ENCODE results near the gene NRN1L.

GRCh38 chr16:67837811-67838210 lies 46.9 kb upstream of the NRN1L start:
- TF ChIP-seq SUZ12 (IDR thresholded peaks at IDR 0.05; ENCODE audit: extremely low read depth, insufficient read depth, insufficient read length), result no peak
- TF ChIP-seq YY1 (IDR thresholded peaks at IDR 0.05; ENCODE audit: insufficient read depth, insufficient read length), result no peak
- TF ChIP-seq ZNF274 (IDR thresholded peaks at IDR 0.05; ENCODE audit: low read depth, low read length), result no peak

Data from NT2/D1 (cell line).